WERI-Rb-1 (cell line): ENCODE data around the gene USP15.

Experiments
- DNase-seq: peaks from one replicate; pipeline ENCODE4 v3.0.0-alpha.2; 2020
- H3K27ac ChIP-seq: fragments of 250-450 bp; sonication (Bioruptor Pico); 2 replicates; pipeline ENCODE4 v1.5.1; 2020; ENCODE audit warnings: mild to moderate bottlenecking, moderate library complexity
- H3K27me3 ChIP-seq: fragments of 250-450 bp; sonication (Bioruptor Pico); 2 replicates; pipeline ENCODE4 v1.5.1; 2021; ENCODE audit warnings: mild to moderate bottlenecking, low read depth, moderate library complexity; ENCODE audit not compliant: insufficient read depth, severe bottlenecking
- H3K36me3 ChIP-seq: fragments of 250-450 bp; sonication (Bioruptor Pico); 2 replicates; pipeline ENCODE4 v1.5.1; 2020; ENCODE audit warnings: mild to moderate bottlenecking, moderate library complexity
- H3K4me3 ChIP-seq: 2 replicates; pipeline ENCODE4 v1.5.1; 2011; ENCODE audit warnings: low read depth, mild to moderate bottlenecking, control low read depth, low read length
- H3K9me3 ChIP-seq: fragments of 250-450 bp; sonication (Bioruptor Pico); 2 replicates; pipeline ENCODE4 v1.5.1; 2021; ENCODE audit warnings: mild to moderate bottlenecking, moderate library complexity; ENCODE audit not compliant: severe bottlenecking
- CTCF ChIP-seq: IDR thresholded peaks from 2 replicates; pipeline ENCODE4 v1.5.1; 2011; ENCODE audit warnings: low read depth, mild to moderate bottlenecking, control low read depth, inconsistent platforms, low read length

USP15 gene

GRCh38 chr12:62282057-62282774 is 22.0 kb downstream of the USP15 start:
- H3K4me3 ChIP-seq, result no peak overlapping the region
- H3K27me3 ChIP-seq, result no peaks in the 10 kb centered on the region
- no peak overlapping the region for H3K27ac ChIP-seq
- no peaks in the 10 kb centered on the region for H3K36me3 ChIP-seq
- DNase-seq, result no peak
- no peaks in the 10 kb centered on the region for H3K9me3 ChIP-seq
- no peak for TF ChIP-seq CTCF

GRCh38 chr12:62284749-62285148 is 24.5 kb downstream of the USP15 start:
- H3K4me3 ChIP-seq, result no peak overlapping the region
- no peak for DNase-seq
- TF ChIP-seq CTCF, result no peak
- H3K9me3 ChIP-seq, result no peaks in the 10 kb centered on the region
- no peaks in the 10 kb centered on the region for H3K36me3 ChIP-seq
- H3K27ac ChIP-seq, result no peak overlapping the region
- H3K27me3 ChIP-seq, result no peaks in the 10 kb centered on the region

- Histone ChIP-seq H3K27me3 (no peaks in the 10 kb centered on the region), H3K9me3 (no peaks in the 10 kb centered on the region), H3K36me3 (no peaks in the 10 kb centered on the region; the same call in 1 of the 2 replicates), H3K4me3 (no peak overlapping the region), H3K27ac (no peak overlapping the region)
- TF ChIP-seq CTCF, result no peak
- DNase-seq, result no peak
Measured at GRCh38 chr12:62285284-62285683, 25.1 kb downstream of the USP15 start.

GRCh38 chr12:62288328-62288727 is 28.1 kb downstream of the USP15 start:
- Histone ChIP-seq H3K27ac (no peak overlapping the region), H3K4me3 (no peak overlapping the region), H3K9me3 (no peaks in the 10 kb centered on the region), H3K27me3 (no peaks in the 10 kb centered on the region), H3K36me3 (no peaks in the 10 kb centered on the region; the same call in 1 of the 2 replicates)
- TF ChIP-seq CTCF, result no peak
- no peak for DNase-seq

- peaks cover 13% of the 10 kb centered on the region for H3K36me3 ChIP-seq
- H3K27me3 ChIP-seq, result no peaks in the 10 kb centered on the region
- no peak overlapping the region for H3K27ac ChIP-seq
- H3K4me3 ChIP-seq, result no peak overlapping the region
- DNase-seq, result no peak
- TF ChIP-seq CTCF, result no peak
- H3K9me3 ChIP-seq, result no peaks in the 10 kb centered on the region
Measured at GRCh38 chr12:62290846-62291245, 30.6 kb downstream of the USP15 start.
